Measurements from ENCODE around the gene UBD.

DNA sequence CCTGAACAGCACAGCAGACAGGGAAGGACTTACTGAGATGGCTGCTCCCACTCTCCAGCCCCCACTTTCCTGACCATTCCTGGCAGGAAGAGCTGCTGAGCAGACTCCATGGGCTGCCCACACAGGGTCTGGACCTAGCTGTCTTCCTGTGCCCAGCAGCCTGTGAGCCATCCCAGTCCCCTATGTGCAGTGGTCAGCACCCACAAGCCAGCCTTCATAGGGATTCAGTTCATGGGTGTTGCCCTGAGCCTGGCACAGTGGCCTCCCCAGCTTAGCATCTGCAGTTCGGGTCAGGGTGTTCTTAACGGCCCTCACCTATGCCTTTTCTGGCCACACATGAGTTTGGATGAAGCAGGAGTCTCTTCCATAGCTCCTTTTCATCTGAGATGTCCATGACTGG is 32.0 kb downstream of the UBD start:
- TF ChIP-seq, protein P1, sequence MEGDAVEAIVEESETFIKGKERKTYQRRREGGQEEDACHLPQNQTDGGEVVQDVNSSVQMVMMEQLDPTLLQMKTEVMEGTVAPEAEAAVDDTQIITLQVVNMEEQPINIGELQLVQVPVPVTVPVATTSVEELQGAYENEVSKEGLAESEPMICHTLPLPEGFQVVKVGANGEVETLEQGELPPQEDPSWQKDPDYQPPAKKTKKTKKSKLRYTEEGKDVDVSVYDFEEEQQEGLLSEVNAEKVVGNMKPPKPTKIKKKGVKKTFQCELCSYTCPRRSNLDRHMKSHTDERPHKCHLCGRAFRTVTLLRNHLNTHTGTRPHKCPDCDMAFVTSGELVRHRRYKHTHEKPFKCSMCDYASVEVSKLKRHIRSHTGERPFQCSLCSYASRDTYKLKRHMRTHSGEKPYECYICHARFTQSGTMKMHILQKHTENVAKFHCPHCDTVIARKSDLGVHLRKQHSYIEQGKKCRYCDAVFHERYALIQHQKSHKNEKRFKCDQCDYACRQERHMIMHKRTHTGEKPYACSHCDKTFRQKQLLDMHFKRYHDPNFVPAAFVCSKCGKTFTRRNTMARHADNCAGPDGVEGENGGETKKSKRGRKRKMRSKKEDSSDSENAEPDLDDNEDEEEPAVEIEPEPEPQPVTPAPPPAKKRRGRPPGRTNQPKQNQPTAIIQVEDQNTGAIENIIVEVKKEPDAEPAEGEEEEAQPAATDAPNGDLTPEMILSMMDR (optimal IDR thresholded peaks at IDR 0.05 in 1 of 3, IDR thresholded peaks at IDR 0.05 in 1 of 3, conservative IDR thresholded peaks at IDR 0.05 in 1 of 3; ENCODE audit: extremely low read depth in 1 of 3, insufficient read depth in 2 of 3, low read length in 3 of 3), result no peak
- no peak for TF ChIP-seq EZH2 (IDR thresholded peaks at IDR 0.05; ENCODE audit: low read length)

Data from keratinocyte (primary cell).